T-cell (primary cell): ENCODE measurements around the gene ACTN1. TPM values are rescaled to one million over a fixed set of nuclear protein-coding genes. Genes with fewer than 3 reads are reported as not detected.

Experiments used
- ATAC-seq, 4 experiments: fragments of 200-7000 bp in 3 of 4; fragments of 150-1000 bp in 1 of 4; cut with Tn5 transposase; replicated peaks in 1 of 4; 1 replicate in 3 of 4; 2 replicates in 1 of 4; pipeline ENCODE4 v1.10.0; 2021; ENCODE audit warnings: moderate library complexity in 3 of 4, mild to moderate bottlenecking in 2 of 4, moderate number of reproducible peaks in 1 of 4
- CTCF ChIA-PET, 2 donors: fragments of 300-600 bp; sonication (Branson Sonifier 250); formaldehyde crosslinking; loops; one replicate each; lab custom pipeline; 2022; ENCODE audit warnings: antibody characterized with exemption in 2 of 2; lab: Charles Lee
- POLR2A ChIA-PET, 2 donors: fragments of 300-600 bp; sonication (Branson Sonifier 250); formaldehyde crosslinking; loops; one replicate each; lab custom pipeline; 2022; ENCODE audit warnings: antibody characterized with exemption in 2 of 2; lab: Charles Lee
- DNase-seq, 35 experiments: peaks; one replicate each; pipeline versions ENCODE4 v3.0.0 to v3.0.0-alpha.2; 2013 to 2023
- H3K27ac ChIP-seq: one replicate; pipeline ENCODE4 v1.5.1; 2013; ENCODE audit warnings: low read length
- H3K27me3 ChIP-seq, 2 experiments: replicated peaks in 1 of 2; 1 replicate in 1 of 2; 2 replicates in 1 of 2; pipeline versions ENCODE4 v1.6.1 to v1.7.0; 2013; ENCODE audit warnings: low read length in 1 of 2, mixed read lengths in 1 of 2; ENCODE audit not compliant: control insufficient read depth in 2 of 2, insufficient read depth in 2 of 2; ENCODE audit errors: extremely low read depth in 1 of 2
- H3K36me3 ChIP-seq, 2 donors: 1 replicate in 1 of 2; 2 replicates in 1 of 2; pipeline versions ENCODE4 v1.6.1 to v1.7.0; 2013; ENCODE audit warnings: low read length in 1 of 2; ENCODE audit not compliant: control insufficient read depth in 2 of 2, insufficient read depth in 1 of 2; ENCODE audit errors: extremely low read depth in 1 of 2
- H3K4me1 ChIP-seq, 2 experiments: 1 replicate in 1 of 2; 2 replicates in 1 of 2; pipeline versions ENCODE4 v1.6.1 to v1.7.0; 2013; ENCODE audit warnings: low read length in 2 of 2, mixed read lengths in 1 of 2; ENCODE audit not compliant: insufficient read depth in 2 of 2, control insufficient read depth in 1 of 2; ENCODE audit errors: extremely low read depth in 1 of 2
- H3K4me3 ChIP-seq, 2 donors: 1 replicate in 1 of 2; 2 replicates in 1 of 2; pipeline versions ENCODE4 v1.5.1 to v1.7.0; 2013; ENCODE audit warnings: mild to moderate bottlenecking in 2 of 2, low read length in 1 of 2, moderate library complexity in 1 of 2; ENCODE audit not compliant: control insufficient read depth in 1 of 2; ENCODE audit errors: extremely low read depth in 1 of 2
- H3K9me3 ChIP-seq: 2 replicates; pipeline ENCODE4 v1.7.0; 2013
- H3K27ac Mint-ChIP-seq, 2 donors: one replicate each; pipeline ENCODE4 v1.8.0; 2020 to 2021; ENCODE audit warnings: mild to moderate bottlenecking in 2 of 2, mixed read lengths in 2 of 2
- H3K27me3 Mint-ChIP-seq, 2 donors: one replicate each; pipeline ENCODE4 v1.8.0; 2021 to 2022; ENCODE audit warnings: mixed read lengths in 2 of 2
- H3K36me3 Mint-ChIP-seq: one replicate; pipeline ENCODE4 v1.8.0; 2021; ENCODE audit warnings: mixed read lengths
- H3K4me1 Mint-ChIP-seq, 3 donors: one replicate each; pipeline ENCODE4 v1.8.0; 2020 to 2022; ENCODE audit warnings: mixed read lengths in 3 of 3, mild to moderate bottlenecking in 1 of 3
- H3K4me3 Mint-ChIP-seq, 3 donors: one replicate each; pipeline ENCODE4 v1.8.0; 2020 to 2022; ENCODE audit warnings: mild to moderate bottlenecking in 3 of 3, mixed read lengths in 3 of 3, moderate library complexity in 3 of 3
- H3K9me3 Mint-ChIP-seq, 3 donors: one replicate each; pipeline ENCODE4 v1.8.0; 2020 to 2022; ENCODE audit warnings: mixed read lengths in 3 of 3
- WGBS: methylation state at CpG from one replicate; pipeline ENCODE4 v1.1.5; 2013; ENCODE audit warnings: missing lambda C conversion rate; ENCODE audit not compliant: insufficient coverage; 5-methylcytosine and 5-hydroxymethylcytosine counted together
- total RNA-seq, 35 experiments: library from RNA in 6 of 35; stranded (reverse) in 6 of 35; fragments of 120-200 nt in 1 of 35; gene quantifications; one replicate each; pipeline versions ENCODE4 v1.2.1 to v1.2.4 and lab custom pipeline; 2013 to 2026

ACTN1 gene
- total RNA-seq, 5 donors from 2014 or later (not counting 1 experiment from before 2014, with no cell fraction given) = 84.8 to 219 (median 122) TPM

DNA sequence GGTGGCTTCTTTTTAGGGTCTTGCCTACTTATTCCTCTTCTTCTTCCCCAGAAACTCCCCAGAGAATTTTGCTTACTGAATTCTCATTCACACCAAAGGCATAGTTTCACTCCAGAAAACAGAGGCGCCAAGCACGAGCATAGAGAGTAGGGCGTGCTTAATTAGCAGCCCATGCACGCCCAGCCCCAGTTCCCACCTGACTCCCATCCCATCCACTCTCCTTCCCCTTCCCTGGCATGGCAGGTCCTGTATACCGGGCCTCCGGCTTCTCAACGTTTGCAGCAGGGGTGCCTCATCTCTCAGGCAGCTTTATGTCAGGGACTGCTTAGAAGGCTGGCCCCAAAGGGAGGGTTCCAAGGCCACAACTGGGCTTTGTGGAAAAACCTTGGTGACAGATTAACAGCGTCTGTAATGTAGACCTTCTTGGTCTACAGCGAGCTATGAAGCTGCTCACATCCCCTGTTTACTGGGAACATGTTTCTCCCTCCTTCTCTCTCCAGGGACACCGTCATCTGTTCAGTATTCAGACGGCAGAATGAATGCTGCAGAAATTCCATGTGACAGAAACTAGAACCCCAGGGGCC, 62.7 kb downstream of the ACTN1 start:
- H3K36me3 ChIP-seq = peaks cover 24 to 47% of the 10 kb centered on the region in 2 donors
- no peak for DNase-seq
- H3K9me3 ChIP-seq = no peaks in the 10 kb centered on the region
- ATAC-seq = no peak
- H3K4me3 ChIP-seq = no peak overlapping the region
- Mint-ChIP-seq H3K4me3 (no peak overlapping the region), H3K9me3 (no peaks in the 10 kb centered on the region), H3K27ac (peak overlapping the region in 1 of 2 donors; percentile 65), H3K27me3 (no peaks in the 10 kb centered on the region), H3K4me1 (peaks cover 47 to 66% (median 66%) of the 10 kb centered on the region in 3 donors), H3K36me3 (peaks cover 34% of the 10 kb centered on the region)
- no peaks in the 10 kb centered on the region for H3K27me3 ChIP-seq
- WGBS = 92% methylated on average over 11 of the region's 11 CpGs
- no peak overlapping the region for H3K27ac ChIP-seq
- ChIA-PET POLR2A (interaction anchor here in 1 of 2 donors (0.6 kb wide), 1 partner anchor 1093 kb away, joined by 3 read pairs; no protein-coding TSS in a partner anchor), CTCF (interaction anchor here in 1 of 2 donors (0.8 kb wide), 1 partner anchor 11 kb away, joined by 3 read pairs; no protein-coding TSS in a partner anchor)
- H3K4me1 ChIP-seq = peaks cover 8 to 39% of the 10 kb centered on the region in 2 experiments

DNA sequence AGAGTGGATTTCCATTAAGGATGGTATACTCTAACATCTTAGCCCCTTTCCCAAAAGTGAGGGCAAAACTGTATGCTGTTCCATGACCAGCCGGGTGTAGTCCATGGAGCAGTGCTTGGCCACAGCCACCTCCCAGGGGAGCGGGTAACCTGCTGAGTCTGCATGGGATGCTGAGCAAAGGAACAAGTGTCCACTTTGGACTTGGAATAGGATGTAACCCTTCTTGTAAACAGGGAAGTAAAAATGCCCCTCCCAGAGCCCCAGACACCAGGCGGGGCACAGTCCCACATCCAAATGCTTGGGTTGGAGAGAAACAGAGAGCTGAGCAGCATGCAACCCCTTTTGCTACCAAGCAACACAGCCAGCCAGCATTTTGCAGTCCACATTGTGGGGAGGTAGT, 65.6 kb downstream of the ACTN1 start:
- H3K4me1 Mint-ChIP-seq = peaks cover 29 to 51% (median 47%) of the 10 kb centered on the region in 3 donors
- peaks cover 20% of the 10 kb centered on the region for H3K36me3 Mint-ChIP-seq
- peaks cover 2 to 23% of the 10 kb centered on the region in 2 experiments for H3K4me1 ChIP-seq
- DNase-seq (no peak), ATAC-seq (no peak)
- peak overlapping the region; percentile 61 to 80 for H3K27ac Mint-ChIP-seq
- no peaks in the 10 kb centered on the region for H3K27me3 Mint-ChIP-seq
- 100% methylated on average over 1 of the region's 3 CpGs for WGBS
- no peak overlapping the region for H3K4me3 ChIP-seq
- H3K27me3 ChIP-seq = no peaks in the 10 kb centered on the region
- POLR2A ChIA-PET = no interaction called here
- no peak overlapping the region for H3K4me3 Mint-ChIP-seq
- H3K36me3 ChIP-seq = peaks cover 23 to 46% of the 10 kb centered on the region in 2 donors
- no peaks in the 10 kb centered on the region for H3K9me3 Mint-ChIP-seq
- H3K9me3 ChIP-seq = no peaks in the 10 kb centered on the region
- H3K27ac ChIP-seq = no peak overlapping the region
- CTCF ChIA-PET = interaction anchor here (1.0 to 2.9 kb wide), 3 partner anchors 67 to 194 kb away, joined by 3 to 24 read pairs (median 6); no protein-coding TSS in a partner anchor

DNA sequence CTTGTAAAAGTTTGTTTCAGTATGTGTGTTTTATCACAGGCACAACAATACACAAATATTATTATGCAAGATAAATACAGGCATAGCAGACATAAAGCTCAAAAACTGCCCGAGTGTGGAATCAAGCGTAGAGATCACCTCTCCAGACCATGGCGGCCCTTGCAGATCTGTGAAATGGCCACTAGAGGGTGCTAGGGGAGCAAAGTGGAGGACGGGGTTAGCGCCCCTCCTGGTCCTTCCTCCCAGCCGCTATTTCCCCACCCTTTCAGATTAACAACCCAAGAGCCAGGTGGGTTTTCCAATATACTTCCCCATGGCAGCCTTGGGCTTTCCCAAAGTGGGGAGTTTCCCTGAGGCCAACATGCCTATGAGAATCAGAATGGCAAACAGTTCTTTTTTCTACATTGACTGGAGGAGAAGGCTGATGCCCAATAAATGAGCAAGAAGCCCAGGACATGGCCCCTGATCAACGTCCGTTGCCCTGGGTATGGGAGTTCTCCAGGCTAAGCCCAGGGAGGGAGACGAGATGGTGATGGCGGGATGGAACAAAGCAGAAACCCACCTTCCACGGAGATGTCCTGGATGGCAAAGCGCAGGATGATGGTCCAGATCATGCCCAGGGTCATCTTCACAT, 67.4 kb downstream of the ACTN1 start:
- H3K27ac ChIP-seq = no peak overlapping the region
- Mint-ChIP-seq H3K27ac (peak overlapping the region; percentile 39 to 80), H3K27me3 (no peaks in the 10 kb centered on the region), H3K4me3 (peak overlapping the region in 1 of 3 donors; percentile 1), H3K36me3 (peaks cover 15% of the 10 kb centered on the region), H3K4me1 (peaks cover 29 to 48% (median 40%) of the 10 kb centered on the region in 3 donors), H3K9me3 (no peaks in the 10 kb centered on the region)
- H3K36me3 ChIP-seq = peaks cover 26 to 45% of the 10 kb centered on the region in 2 donors
- H3K27me3 ChIP-seq = no peaks in the 10 kb centered on the region
- DNase-seq (peak; percentile 54 to 89 (median 73)), ATAC-seq (peak; percentile 94 to 99 (median 94))
- no peaks in the 10 kb centered on the region for H3K9me3 ChIP-seq
- ChIA-PET CTCF (interaction anchor here (0.5 to 2.9 kb wide), 22 partner anchors 9 to 967 kb away, joined by 3 to 24 read pairs (median 4); no protein-coding TSS in a partner anchor), POLR2A (interaction anchor here in 1 of 2 donors (0.6 kb wide), 2 partner anchors 68 to 201 kb away, joined by 3 to 4 read pairs; no protein-coding TSS in a partner anchor)
- 93% methylated on average over 6 of the region's 12 CpGs for WGBS
- peaks cover 2 to 19% of the 10 kb centered on the region in 2 experiments for H3K4me1 ChIP-seq
- no peak overlapping the region for H3K4me3 ChIP-seq

DNA sequence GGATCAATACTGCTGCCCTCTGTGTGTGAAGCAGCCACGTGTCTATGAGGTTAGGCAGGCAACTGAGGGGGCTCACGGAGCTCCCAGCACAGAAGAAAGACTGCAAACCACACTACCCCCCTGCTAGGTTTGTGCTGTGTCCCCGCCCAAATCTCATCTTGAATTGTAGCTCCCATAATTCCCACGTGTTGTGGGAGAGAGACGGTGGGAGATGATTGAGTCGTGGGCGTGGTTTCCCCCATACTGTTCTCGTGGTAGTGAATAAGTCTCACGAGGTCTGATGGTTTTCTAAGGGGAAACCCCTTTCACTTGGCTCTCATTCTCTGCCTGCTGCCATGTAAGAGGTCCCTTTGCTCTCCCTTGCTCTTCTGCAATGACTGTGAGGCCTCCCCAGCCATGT, 68.6 kb downstream of the ACTN1 start:
- Histone ChIP-seq H3K27me3 (no peaks in the 10 kb centered on the region), H3K4me1 (peaks cover 2 to 19% of the 10 kb centered on the region in 2 experiments), H3K4me3 (no peak overlapping the region), H3K36me3 (peaks cover 37 to 43% of the 10 kb centered on the region in 2 donors), H3K27ac (no peak overlapping the region), H3K9me3 (no peaks in the 10 kb centered on the region)
- no peak overlapping the region for H3K4me3 Mint-ChIP-seq
- DNase-seq (no peak), ATAC-seq (no peak)
- no peaks in the 10 kb centered on the region for H3K27me3 Mint-ChIP-seq
- H3K9me3 Mint-ChIP-seq = no peaks in the 10 kb centered on the region
- H3K27ac Mint-ChIP-seq = no peak overlapping the region
- ChIA-PET POLR2A (no interaction called here), CTCF (interaction anchor here (0.5 to 2.9 kb wide), 7 partner anchors 10 to 197 kb away, joined by 3 to 24 read pairs (median 5); no protein-coding TSS in a partner anchor)
- peaks cover 29 to 43% (median 40%) of the 10 kb centered on the region in 3 donors for H3K4me1 Mint-ChIP-seq
- H3K36me3 Mint-ChIP-seq = peaks cover 9% of the 10 kb centered on the region
- WGBS = 0% methylated on average over 1 of the region's 9 CpGs

DNA sequence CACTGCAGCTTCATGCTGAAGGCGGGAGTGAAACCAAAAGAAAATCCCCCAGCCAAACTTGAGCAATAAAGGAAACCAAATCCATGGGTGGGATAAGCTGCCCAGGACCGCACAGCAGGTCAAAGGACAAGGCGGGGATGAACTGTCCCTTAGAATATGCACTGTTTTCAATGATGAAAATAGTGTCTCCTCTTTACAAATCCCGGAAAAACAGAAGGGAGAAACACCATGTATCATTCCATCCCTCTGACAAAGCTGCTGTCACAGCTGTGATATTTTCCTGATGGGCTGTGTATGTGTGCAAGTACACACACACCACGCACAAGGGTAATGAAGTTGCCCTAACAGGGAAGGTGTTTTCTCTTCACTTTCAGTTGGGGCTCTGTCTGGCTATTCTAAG, 70.3 kb downstream of the ACTN1 start:
- H3K27me3 Mint-ChIP-seq = no peaks in the 10 kb centered on the region
- H3K4me3 Mint-ChIP-seq = no peak overlapping the region
- no peak overlapping the region for H3K4me3 ChIP-seq
- no peaks in the 10 kb centered on the region for H3K9me3 ChIP-seq
- 92% methylated on average over 2 of the region's 5 CpGs for WGBS
- no peak overlapping the region for H3K27ac Mint-ChIP-seq
- no peaks in the 10 kb centered on the region for H3K9me3 Mint-ChIP-seq
- peaks cover 13% of the 10 kb centered on the region for H3K36me3 Mint-ChIP-seq
- H3K27me3 ChIP-seq = no peaks in the 10 kb centered on the region
- DNase-seq = no peak
- CTCF ChIA-PET = interaction anchor here in 1 of 2 donors (0.6 kb wide), 1 partner anchor 127 kb away, joined by 5 read pairs; no protein-coding TSS in a partner anchor
- H3K27ac ChIP-seq = no peak overlapping the region
- H3K36me3 ChIP-seq = peaks cover 36 to 56% of the 10 kb centered on the region in 2 donors
- POLR2A ChIA-PET = no interaction called here
- H3K4me1 Mint-ChIP-seq = peaks cover 26 to 31% (median 26%) of the 10 kb centered on the region in 3 donors
- peaks cover 2 to 13% of the 10 kb centered on the region in 2 experiments for H3K4me1 ChIP-seq
- ATAC-seq = no peak

DNA sequence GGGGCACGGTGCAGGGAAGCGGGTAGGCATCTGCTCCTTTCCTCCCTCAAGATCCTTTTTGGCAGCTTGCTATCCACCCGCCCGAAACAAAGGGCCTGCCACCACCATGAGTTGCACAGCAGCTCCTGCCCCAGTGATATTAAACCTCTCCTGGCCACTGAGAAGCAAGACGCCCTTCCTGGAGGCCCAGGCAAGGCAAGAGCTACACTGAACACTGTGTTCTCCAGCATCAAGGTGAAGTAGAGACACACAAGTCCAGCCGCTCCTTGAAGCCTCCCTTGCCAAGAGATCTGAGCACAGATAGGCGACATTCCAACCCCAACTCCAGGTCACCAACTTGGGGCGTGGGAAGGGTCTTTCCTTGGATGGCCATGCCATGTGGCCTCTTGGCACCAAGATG, 70.9 kb downstream of the ACTN1 start:
- no peaks in the 10 kb centered on the region for H3K27me3 Mint-ChIP-seq
- 94% methylated on average over 4 of the region's 8 CpGs for WGBS
- ATAC-seq (no peak), DNase-seq (no peak)
- no peaks in the 10 kb centered on the region for H3K27me3 ChIP-seq
- peaks cover 0 to 9% of the 10 kb centered on the region in 2 experiments for H3K4me1 ChIP-seq
- H3K36me3 ChIP-seq = peaks cover 34 to 61% of the 10 kb centered on the region in 2 donors
- H3K36me3 Mint-ChIP-seq = peaks cover 14% of the 10 kb centered on the region
- no peaks in the 10 kb centered on the region for H3K9me3 ChIP-seq
- peak overlapping the region in 1 of 2 donors; percentile 27 for H3K27ac Mint-ChIP-seq
- H3K4me1 Mint-ChIP-seq = peaks cover 20 to 25% (median 21%) of the 10 kb centered on the region in 3 donors
- no peak overlapping the region for H3K4me3 Mint-ChIP-seq
- H3K4me3 ChIP-seq = no peak overlapping the region
- no peaks in the 10 kb centered on the region for H3K9me3 Mint-ChIP-seq
- POLR2A ChIA-PET = interaction anchor here in 1 of 2 donors (0.6 kb wide), 1 partner anchor 28 kb away, joined by 3 read pairs; no protein-coding TSS in a partner anchor
- no peak overlapping the region for H3K27ac ChIP-seq
- CTCF ChIA-PET = interaction anchor here in 1 of 2 donors (0.6 kb wide), 2 partner anchors 128 to 978 kb away, joined by 5 read pairs; no protein-coding TSS in a partner anchor
